NCI-H345 (cell line): ENCODE data around the gene CREB5.

Experiments used
- DNase-seq: peaks from one replicate; lab custom pipeline; 2025; lab: John Stamatoyannopoulos, UW

Gene CREB5

DNA sequence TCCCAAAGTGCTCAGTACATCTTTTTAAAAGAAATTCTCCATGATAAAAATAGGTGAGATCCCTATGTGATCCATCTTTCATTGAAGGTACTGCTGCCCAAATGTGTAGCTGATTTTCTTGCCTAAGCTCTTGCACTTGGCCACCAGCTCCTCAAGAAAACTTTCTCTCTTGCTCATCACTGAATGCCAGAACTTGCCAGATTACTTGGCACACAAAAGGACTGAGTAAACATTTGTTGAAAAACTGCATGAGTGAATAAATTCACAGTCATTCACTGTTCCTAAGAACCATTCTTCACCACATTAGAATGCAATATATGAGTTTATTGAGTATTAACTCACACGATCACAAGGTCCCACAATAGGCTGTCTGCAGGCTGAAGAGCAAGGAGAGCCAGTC lies 445.9 kb downstream of the CREB5 start:
- no peak for DNase-seq

DNA sequence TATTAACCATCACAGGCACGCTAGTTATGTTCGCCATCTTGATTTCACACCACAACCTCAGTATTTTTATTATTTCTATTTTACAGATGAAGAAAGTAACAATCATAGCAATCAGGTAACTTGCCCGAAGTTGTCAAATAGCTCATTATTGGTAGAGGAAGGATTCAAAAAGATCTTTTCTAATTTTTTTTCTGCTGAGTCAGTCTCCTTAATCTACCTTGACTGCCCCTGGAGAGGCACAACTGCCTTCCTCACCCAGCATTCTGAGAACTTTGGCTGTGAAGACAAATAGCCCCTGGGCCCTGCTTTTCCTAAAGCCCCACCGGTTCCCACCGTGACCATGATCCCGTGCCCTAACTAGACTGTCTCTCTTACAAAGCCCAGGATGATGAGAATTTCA lies 446.6 kb downstream of the CREB5 start:
- no peak for DNase-seq

DNA sequence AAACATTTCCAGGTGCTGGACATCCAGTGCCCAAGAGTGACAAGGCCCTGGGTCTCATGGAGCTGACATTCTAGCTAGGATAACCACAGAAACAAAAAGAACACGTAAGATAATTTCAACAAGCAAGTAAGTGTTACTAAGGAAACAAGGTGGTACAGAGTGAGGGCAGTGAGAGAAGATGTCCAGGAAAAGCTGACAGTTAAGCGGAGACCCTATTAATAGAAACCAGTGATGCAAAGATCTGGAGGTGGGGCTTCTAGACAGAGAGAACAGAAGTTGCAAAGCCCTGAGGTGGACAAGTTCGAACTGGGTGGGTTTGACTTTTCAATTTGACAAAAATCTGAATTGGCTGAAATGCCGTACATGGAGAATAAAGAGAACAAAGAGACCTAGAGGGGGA lies 449.5 kb downstream of the CREB5 start:
- no peak for DNase-seq

DNA sequence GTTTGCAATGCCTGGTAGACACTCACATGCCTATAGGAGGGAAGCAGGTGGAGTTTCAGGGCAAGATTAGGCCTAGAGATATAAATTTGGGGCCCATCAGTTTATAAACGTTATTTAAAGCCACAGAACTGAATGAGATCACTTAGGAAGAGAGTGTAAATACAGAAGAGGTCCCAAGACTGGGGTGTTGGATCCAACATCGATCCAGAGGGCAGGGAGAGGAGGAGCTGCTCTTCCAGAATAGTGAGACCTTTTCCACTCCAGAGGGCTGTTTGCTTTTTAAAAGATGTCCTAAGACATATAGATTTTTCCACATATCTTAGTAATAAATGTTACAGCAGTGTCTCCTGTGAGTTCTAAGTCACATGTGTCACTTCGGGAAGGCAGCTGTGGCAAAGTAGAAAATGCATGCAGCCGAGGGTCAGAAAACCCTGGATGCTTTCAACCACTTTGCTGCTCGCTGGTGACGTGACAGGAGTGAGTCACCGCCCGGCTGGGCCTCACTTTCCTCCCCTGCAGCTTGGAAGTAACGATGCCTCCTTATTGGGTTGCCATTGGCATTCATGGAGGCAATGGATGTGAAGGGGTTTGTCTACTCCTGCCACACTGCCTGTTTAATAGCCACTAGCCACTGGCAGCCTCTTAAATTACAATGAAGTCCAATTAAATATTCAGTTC lies 450.4 kb downstream of the CREB5 start:
- no peak for DNase-seq

DNA sequence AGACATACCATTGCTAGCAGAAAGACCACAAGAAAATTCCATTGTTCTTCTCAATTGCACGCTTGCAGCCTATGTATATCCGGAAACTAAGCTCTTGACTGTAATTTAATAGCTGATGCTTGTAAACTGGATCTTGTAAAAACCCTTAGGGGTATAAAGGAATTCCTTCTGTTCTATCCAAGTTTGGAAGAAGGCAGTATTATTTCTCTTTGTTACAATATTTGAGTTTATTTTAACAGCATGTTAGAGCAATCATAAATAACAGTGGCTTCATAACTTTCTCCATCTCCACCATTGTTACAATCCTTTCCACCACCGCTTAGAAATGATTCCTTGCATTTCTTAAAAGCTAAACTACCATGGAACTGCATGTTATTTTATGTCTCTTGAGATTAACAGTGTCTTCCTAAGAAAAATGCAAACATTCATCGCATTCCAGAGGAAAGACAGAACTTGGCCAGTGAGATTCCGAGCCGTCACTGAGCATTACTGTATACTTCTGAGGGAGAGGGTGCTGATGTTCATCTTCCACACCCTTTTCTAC lies 453.4 kb downstream of the CREB5 start:
- no peak for DNase-seq

DNA sequence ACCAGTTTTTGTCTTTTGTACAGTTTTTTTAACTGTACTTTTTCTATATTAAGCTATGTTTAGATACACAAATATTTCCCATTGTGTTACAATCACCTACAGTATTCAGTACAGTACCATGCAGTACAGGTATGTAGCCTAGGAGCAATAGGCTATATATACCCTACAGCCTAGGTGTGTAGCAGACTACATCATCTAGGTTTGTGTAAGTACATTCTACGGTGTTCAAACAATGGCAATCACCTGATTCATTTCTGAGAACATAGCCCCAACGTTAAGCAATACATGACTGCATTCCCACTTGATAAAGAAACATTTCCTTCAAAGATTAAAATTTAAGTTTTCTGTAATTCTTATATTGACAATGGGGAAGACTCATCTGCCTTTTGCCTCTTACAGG lies 456.4 kb downstream of the CREB5 start:
- DNase-seq = no peak

DNA sequence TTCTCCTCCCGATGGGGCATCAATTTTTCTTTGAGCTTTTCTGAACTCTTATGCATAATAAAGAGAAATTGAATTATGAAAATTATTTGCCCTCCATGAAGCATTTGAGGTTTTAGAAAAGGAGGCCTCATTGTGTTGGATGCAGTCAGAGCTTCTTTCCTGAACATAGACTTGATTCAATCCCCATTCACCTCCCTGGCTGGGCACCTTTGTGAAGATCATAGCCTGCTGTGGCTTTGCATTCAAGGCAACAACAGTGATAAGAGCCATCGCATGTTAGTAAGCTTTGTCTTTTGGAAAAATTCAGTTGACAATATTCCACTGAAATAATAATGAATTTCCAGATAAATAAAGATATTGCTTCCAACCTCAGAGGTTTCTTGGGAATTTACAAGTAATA lies 458.8 kb downstream of the CREB5 start:
- no peak for DNase-seq

DNA sequence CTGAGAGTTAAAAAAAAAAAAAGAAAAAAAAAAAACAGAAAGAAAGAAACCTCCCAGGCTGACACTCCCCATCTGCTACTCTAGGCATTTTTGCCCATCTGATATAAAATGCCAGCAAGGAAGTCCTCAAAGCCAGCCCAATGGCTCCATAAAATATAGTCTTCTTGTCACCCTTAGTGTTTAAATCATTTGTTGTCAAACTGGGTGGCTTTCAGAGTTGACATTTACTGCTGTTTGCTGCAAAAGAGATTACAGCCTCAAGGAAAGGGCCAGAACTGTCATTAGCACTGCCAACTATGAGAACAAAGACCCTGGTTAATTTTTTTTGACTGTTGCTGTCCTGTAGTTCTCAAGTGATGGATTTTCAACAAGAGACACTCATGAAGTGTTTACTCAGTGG lies 459.3 kb downstream of the CREB5 start:
- DNase-seq = no peak

DNA sequence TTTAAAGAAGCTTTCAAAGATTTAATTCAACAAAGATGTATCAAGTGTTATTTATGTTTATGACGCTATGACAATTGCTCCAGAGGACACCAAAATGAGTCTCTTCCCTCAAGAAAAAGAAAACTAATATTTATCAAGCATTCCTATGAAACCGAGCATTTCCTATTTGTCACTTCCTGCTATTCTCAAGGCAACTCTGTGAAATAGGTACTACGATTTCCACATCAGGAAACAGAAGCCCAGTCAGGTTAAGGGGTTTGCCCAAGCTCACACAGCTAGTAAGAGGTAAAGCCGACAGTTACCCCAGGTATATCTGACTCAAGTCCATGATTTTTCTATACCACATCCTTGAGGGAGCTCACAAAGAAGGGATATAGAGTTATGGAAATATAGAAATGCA lies 459.9 kb downstream of the CREB5 start:
- DNase-seq = no peak

DNA sequence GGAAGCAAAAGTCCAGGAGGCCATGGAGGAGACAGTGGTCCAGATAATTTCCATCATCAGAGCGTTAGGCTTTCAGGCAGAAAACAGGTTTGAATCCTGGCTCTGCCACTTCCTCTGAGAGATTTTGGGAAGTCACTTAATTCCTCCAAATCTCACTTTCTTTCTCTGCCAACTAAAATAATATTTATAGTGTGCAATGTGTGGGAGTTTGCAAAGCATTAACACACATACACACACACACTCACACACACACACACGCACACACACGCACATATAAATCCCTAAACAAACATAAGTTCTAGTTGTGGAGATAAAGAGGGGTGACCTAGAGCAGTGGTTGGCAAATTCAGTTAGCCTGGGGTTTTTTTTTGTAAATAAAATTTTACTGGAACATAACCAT lies 461.0 kb downstream of the CREB5 start:
- DNase-seq = no peak

DNA sequence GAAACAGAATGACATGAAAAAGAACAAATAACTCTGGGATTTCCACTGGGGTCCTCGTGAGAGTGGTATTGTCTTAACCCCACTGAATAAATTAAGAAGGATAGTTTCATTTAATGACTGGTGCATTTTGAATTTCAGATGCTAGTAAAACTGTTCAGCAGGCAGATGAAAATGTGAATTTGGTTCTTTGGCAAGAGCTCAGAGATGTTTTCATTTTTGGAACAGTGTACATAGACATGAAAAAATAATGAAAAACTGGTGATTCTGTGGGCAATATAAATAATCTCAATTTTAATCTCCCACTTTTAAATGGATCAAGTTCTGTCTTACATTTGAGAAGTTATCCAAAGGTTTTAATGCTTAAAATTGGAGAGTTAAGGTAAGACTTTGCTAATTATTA lies 461.7 kb downstream of the CREB5 start:
- no peak for DNase-seq
